Activated CD8-positive, alpha-beta memory T cell treated with anti-CD3 and anti-CD28 coated beads for 48 hours (primary cell): ENCODE data around the gene SALL4.
"Not testable (repeated sequence)": the region's sequence is repeated elsewhere in the genome, so short reads cannot be mapped to it uniquely, and the experiment has no call there.

Experiments used
- DNase-seq, 3 experiments: peaks; one replicate each; pipeline ENCODE4 v3.0.0-alpha.2; 2020; ENCODE audit warnings: low read depth in 2 of 3, low spot score in 2 of 3

The SALL4 gene

GRCh38 chr20:51738877-51739447, 63.4 kb downstream of the SALL4 start:
- DNase-seq = no peak

GRCh38 chr20:51738261-51738660, 64.1 kb downstream of the SALL4 start:
- DNase-seq = not testable (repeated sequence)

- DNase-seq = no peak
Observed at GRCh38 chr20:51736947-51737346, 65.4 kb downstream of the SALL4 start.

GRCh38 chr20:51735728-51736600, 66.4 kb downstream of the SALL4 start:
- DNase-seq = no peak

- DNase-seq = no peak
Observed at GRCh38 chr20:51734876-51735720, 67.2 kb downstream of the SALL4 start.

- no peak for DNase-seq
Observed at GRCh38 chr20:51733070-51733469, 69.3 kb downstream of the SALL4 start.
